Lower leg skin (tissue), 3 donors: ENCODE measurements around the gene SSR2.

Source experiments
- CTCF ChIP-seq, 3 donors: fragments of 450-650 bp; IDR thresholded peaks; one replicate each; pipeline ENCODE4 v1.5.1; 2016; ENCODE audit warnings: antibody characterized with exemption in 3 of 3, mild to moderate bottlenecking in 3 of 3, moderate library complexity in 2 of 3
- POLR2A ChIP-seq, 2 donors: fragments of 450-650 bp; IDR thresholded peaks; one replicate each; pipeline ENCODE4 v1.6.1; 2016 to 2017; ENCODE audit warnings: antibody characterized with exemption in 2 of 2, mild to moderate bottlenecking in 1 of 2, moderate library complexity in 1 of 2

- TF ChIP-seq CTCF (IDR thresholded peaks at IDR 0.05) (no peak), POLR2A (IDR thresholded peaks at IDR 0.05) (no peak)
Observed at GRCh38 chr1:156045076-156045475, 24.3 kb upstream of the SSR2 start.
